ENCODE results near the gene CPVL. TPM values are rescaled to one million over a fixed set of nuclear protein-coding genes. Genes with fewer than 3 reads are reported as not detected.

Gene CPVL
- total and polyA plus RNA-seq, 2 of the 8 experiments (the other 6 are each of a cell fraction or from before 2014, with no cell fraction given) = 40.0 to 55.0 TPM

GRCh38 chr7:28999895-29000716 lies 146.2 kb downstream of the CPVL start:
- Histone ChIP-seq H4K5ac (ENCODE audit: insufficient read length, low read depth, low read length) (no peak overlapping the region), H2AK5ac (ENCODE audit: low read depth, low read length) (no peak overlapping the region), H3K27ac (ENCODE audit: low read depth, low read length) (no peak overlapping the region), H3K79me2 (ENCODE audit: control insufficient read depth in 1 of 2, insufficient read depth in 2 of 2, low read length in 2 of 2) (no peaks in the 10 kb centered on the region), H3K18ac (ENCODE audit: extremely low read depth, low read length) (no peak overlapping the region), H3K27me3 (replicated peaks in 1 of 4; ENCODE audit: control insufficient read depth in 3 of 4, extremely low read depth in 1 of 4, insufficient read depth in 3 of 4, low read length in 3 of 4) (no peaks in the 10 kb centered on the region), H2BK15ac (ENCODE audit: low read length) (no peak overlapping the region), H3K23me2 (ENCODE audit: low read depth, low read length) (no peaks in the 10 kb centered on the region), H3K4me1 (replicated peaks in 1 of 4; ENCODE audit: control insufficient read depth in 3 of 4, insufficient read depth in 4 of 4, low read length in 3 of 4) (peaks cover 0 to 10% (median 6%) of the 10 kb centered on the region in 4 experiments; a peak in 4 of 7 replicates), H2BK120ac (replicated peaks; ENCODE audit: low read depth, low read length) (no peak overlapping the region), H3K56ac (replicated peaks; ENCODE audit: insufficient read length, low read depth, low read length) (no peak overlapping the region), H3K4me3 (ENCODE audit: extremely low read depth in 1 of 4, insufficient read depth in 2 of 4, low read depth in 3 of 4, low read length in 4 of 4) (no peak overlapping the region), H3K23ac (ENCODE audit: insufficient read length) (no peak overlapping the region), H2AFZ (ENCODE audit: low read length) (no peak overlapping the region), H3K9me3 (ENCODE audit: insufficient read depth in 2 of 2, low read depth in 1 of 2, low read length in 1 of 2) (peaks cover 4 to 6% of the 10 kb centered on the region in 2 experiments; a peak in 2 of 4 replicates), H3K36me3 (ENCODE audit: control insufficient read depth in 2 of 4, insufficient read depth in 4 of 4, low read length in 3 of 4) (no peaks in the 10 kb centered on the region), H3K4ac (replicated peaks; ENCODE audit: insufficient read length, low read depth, low read length) (no peak overlapping the region), H4K8ac (ENCODE audit: extremely low read depth, insufficient read depth, low read length) (no peak overlapping the region), H2BK12ac (ENCODE audit: low read depth, low read length) (no peak overlapping the region), H3K14ac (ENCODE audit: insufficient read length) (no peak overlapping the region), H2BK5ac (ENCODE audit: low read depth, low read length) (no peak overlapping the region; the same call in 1 of the 2 replicates), H4K20me1 (replicated peaks in 1 of 2; ENCODE audit: control insufficient read depth in 1 of 2, insufficient read depth in 2 of 2, low read length in 2 of 2) (no peaks in the 10 kb centered on the region), H3K79me1 (ENCODE audit: low read depth, low read length) (no peaks in the 10 kb centered on the region), H3K9ac (replicated peaks in 1 of 4; ENCODE audit: extremely low read depth in 1 of 4, low read depth in 3 of 4, low read length in 3 of 4) (no peak overlapping the region), H4K91ac (replicated peaks; ENCODE audit: insufficient read length, low read length) (no peak overlapping the region), H3K4me2 (ENCODE audit: insufficient read depth in 1 of 2, low read depth in 2 of 2, low read length in 2 of 2) (no peak overlapping the region), H2BK20ac (ENCODE audit: low read length) (no peak overlapping the region)
- DNase-seq (ENCODE audit: low read depth in 1 of 2, low spot score in 2 of 2) (no peak), FAIRE-seq (no peak)
- 91% methylated on average over 11 of the region's 12 CpGs; no CpG with 5 or more reads in 1 of the 2 experiments for WGBS, 2 experiments (ENCODE audit: extremely low coverage in 1 of 2, insufficient coverage in 1 of 2, insufficient read length in 1 of 2, insufficient replicate concordance in 2 of 2, low coverage in 1 of 2, low lambda C conversion rate in 2 of 2, missing lambda C conversion rate in 1 of 2)
- CTCF ChIA-PET (ENCODE audit: partially characterized antibody) = interaction anchor here (1.4 to 4.0 kb wide), 3 partner anchors 13 to 101 kb away, joined by 3 to 18 read pairs (median 6); partner anchors contain the start of gene TRIL
- POLR2A ChIA-PET (ENCODE audit: partially characterized antibody) = no interaction called here
- TF ChIP-seq RAD21 (IDR thresholded peaks at IDR 0.05 in 1 of 2, conservative IDR thresholded peaks at IDR 0.05 in 1 of 2; ENCODE audit: low read depth in 2 of 2, low read length in 2 of 2) (no peak), SUZ12 (IDR thresholded peaks at IDR 0.05; ENCODE audit: low read length) (no peak)

Measured in H1 (cell line).